Thyroid gland (tissue), 4 donors: Measurements from ENCODE around the gene ERF. TPM values are rescaled to one million over a fixed set of nuclear protein-coding genes. Genes with fewer than 3 reads are reported as not detected.

ENCODE experiments used
- DNase-seq, 2 donors: peaks; one replicate each; pipeline ENCODE4 v3.0.0-alpha.2; 2019
- H3K27ac ChIP-seq, 3 donors: fragments of 200-600 bp; sonication (generic); 1 replicate in 2 of 3; 2 replicates in 1 of 3; pipeline ENCODE4 v1.5.1; 2016 to 2019; ENCODE audit warnings: mild to moderate bottlenecking in 1 of 3, moderate library complexity in 1 of 3
- H3K27me3 ChIP-seq: fragments of 200-600 bp; sonication (generic); one replicate; pipeline ENCODE4 v1.5.1; 2019
- H3K36me3 ChIP-seq, 2 donors: fragments of 200-600 bp; sonication (generic); one replicate each; pipeline ENCODE4 v1.5.1; 2016 to 2019
- H3K4me1 ChIP-seq, 2 donors: fragments of 200-600 bp; sonication (generic); one replicate each; pipeline ENCODE4 v1.5.1; 2017 to 2019
- H3K4me3 ChIP-seq, 3 donors: fragments of 200-600 bp; sonication (generic); replicated peaks in 1 of 3; 1 replicate in 2 of 3; 2 replicates in 1 of 3; pipeline ENCODE4 v1.5.1; 2016; ENCODE audit warnings: mild to moderate bottlenecking in 1 of 3
- H3K9me3 ChIP-seq: fragments of 200-600 bp; sonication (generic); one replicate; pipeline ENCODE4 v1.5.1; 2017
- POLR2A ChIP-seq, 2 donors: fragments of 450-650 bp; IDR thresholded peaks; one replicate each; pipeline ENCODE4 v1.6.1; 2017; ENCODE audit warnings: antibody characterized with exemption in 2 of 2, mild to moderate bottlenecking in 2 of 2, moderate library complexity in 1 of 2
- WGBS, 2 donors: methylation state at CpG; one replicate each; pipeline ENCODE4 v1.1.5; 2017; 5-methylcytosine and 5-hydroxymethylcytosine counted together
- intact Hi-C: fragments of 100-400 bp; cut with DNase I; formaldehyde crosslinking; loops from one replicate; pipeline ENCODE4 v1.15.1; 2023
- total RNA-seq, 4 donors: library from RNA; depleted of rRNA; stranded (reverse); fragments of >200 nt; gene quantifications; one replicate each; pipeline ENCODE4 v1.2.3, GENCODE V29; 2016
- TF ChIP-seq, protein P1 (sequence below), 6 experiments: fragments of 200-600 bp in 3 of 6; fragments of 450-650 bp in 3 of 6; sonication (generic) in 3 of 6; IDR thresholded peaks; one replicate each; pipeline ENCODE4 v1.5.1; 2016 to 2019; ENCODE audit warnings: antibody characterized with exemption in 6 of 6, mild to moderate bottlenecking in 2 of 6, inconsistent platforms in 1 of 6, moderate library complexity in 1 of 6

ERF gene
- total RNA-seq, 4 donors from 2014 or later = 27.5 to 50.2 (median 39.2) TPM

DNA sequence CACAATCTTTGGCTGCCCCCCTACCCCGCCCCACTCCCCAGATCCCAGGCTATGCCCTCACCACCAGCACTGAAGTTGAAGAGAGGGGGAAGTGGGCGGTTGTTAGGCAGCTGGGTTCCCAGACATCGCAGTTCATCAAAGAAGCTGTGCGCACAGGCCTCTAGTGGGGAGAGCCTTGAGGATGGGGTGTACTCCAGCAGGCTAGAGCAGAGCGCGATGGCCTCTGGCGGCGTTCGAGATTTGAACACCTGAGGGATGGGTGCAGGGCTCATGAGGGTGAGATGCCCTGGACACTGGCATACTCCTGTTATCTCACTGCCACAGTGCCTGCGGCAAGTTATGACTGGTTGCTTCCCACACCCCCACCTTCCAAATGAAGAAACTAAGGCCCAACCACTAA lies 22.5 kb downstream of the ERF start:
- no peak for DNase-seq
- Histone ChIP-seq H3K27ac (no peak overlapping the region), H3K4me3 (no peak overlapping the region), H3K4me1 (no peaks in the 10 kb centered on the region), H3K27me3 (no peaks in the 10 kb centered on the region), H3K36me3 (peaks cover 65 to 68% of the 10 kb centered on the region in 2 donors), H3K9me3 (no peaks in the 10 kb centered on the region)
- intact Hi-C loops = no loop called here
- TF ChIP-seq, protein P1, sequence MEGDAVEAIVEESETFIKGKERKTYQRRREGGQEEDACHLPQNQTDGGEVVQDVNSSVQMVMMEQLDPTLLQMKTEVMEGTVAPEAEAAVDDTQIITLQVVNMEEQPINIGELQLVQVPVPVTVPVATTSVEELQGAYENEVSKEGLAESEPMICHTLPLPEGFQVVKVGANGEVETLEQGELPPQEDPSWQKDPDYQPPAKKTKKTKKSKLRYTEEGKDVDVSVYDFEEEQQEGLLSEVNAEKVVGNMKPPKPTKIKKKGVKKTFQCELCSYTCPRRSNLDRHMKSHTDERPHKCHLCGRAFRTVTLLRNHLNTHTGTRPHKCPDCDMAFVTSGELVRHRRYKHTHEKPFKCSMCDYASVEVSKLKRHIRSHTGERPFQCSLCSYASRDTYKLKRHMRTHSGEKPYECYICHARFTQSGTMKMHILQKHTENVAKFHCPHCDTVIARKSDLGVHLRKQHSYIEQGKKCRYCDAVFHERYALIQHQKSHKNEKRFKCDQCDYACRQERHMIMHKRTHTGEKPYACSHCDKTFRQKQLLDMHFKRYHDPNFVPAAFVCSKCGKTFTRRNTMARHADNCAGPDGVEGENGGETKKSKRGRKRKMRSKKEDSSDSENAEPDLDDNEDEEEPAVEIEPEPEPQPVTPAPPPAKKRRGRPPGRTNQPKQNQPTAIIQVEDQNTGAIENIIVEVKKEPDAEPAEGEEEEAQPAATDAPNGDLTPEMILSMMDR (IDR thresholded peaks at IDR 0.05) = no peak
- TF ChIP-seq POLR2A (IDR thresholded peaks at IDR 0.05) = no peak
- 93 to 98% methylated on average over 10 of the region's 10 CpGs for WGBS, 2 donors

DNA sequence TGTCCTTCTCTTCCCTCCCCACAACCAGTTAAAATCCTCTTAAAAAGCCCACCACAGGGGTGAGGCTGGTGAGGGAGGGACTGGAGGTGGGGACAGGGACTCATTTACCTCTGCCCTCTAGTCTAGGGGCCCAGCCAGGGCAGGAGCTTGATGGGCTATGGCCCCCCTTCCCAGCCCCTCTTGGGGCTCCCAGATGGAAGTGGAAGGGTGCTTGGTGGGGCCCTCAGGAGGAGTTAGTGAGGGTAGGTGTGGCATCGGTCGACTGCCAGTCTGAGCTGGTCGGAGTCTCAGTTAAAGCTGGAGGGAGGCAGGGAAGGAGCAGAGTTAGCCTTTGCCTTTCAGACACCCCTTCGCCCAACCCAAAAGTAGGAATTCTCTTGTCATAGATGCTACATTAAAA lies 24.4 kb downstream of the ERF start:
- Histone ChIP-seq H3K27me3 (no peaks in the 10 kb centered on the region), H3K27ac (no peak overlapping the region), H3K4me1 (no peaks in the 10 kb centered on the region), H3K36me3 (peaks cover 69 to 75% of the 10 kb centered on the region in 2 donors), H3K9me3 (no peaks in the 10 kb centered on the region), H3K4me3 (no peak overlapping the region)
- DNase-seq = no peak
- intact Hi-C loops = no loop called here
- 74 to 94% methylated on average over 4 of the region's 4 CpGs for WGBS, 2 donors
- TF ChIP-seq POLR2A (IDR thresholded peaks at IDR 0.05) = no peak
- TF ChIP-seq, protein P1 (IDR thresholded peaks at IDR 0.05) = no peak

DNA sequence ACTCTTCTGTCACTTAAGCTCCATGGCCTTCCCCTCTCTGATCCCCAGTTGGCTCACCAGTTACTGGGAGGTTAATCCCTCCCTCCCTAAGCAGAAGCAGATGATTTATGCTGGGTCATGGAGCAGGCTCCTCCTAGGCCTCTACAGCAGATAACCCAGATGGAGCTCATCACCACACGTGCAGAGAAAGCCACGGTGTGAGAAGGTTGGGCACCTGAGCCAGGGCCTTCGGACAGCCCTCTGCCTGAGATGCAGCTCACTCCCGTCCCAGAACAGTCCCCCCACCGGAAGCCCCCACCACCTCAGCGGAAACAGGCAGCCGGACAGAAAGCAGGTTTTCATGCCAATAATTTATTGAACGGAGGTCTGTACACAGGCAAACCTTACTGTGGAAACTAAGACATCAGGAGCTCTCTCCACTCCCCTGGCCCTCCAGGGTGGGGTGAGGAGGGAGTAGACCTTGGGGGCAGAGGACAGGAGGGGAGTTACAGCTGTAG lies 25.0 kb downstream of the ERF start:
- no peaks in the 10 kb centered on the region for H3K4me1 ChIP-seq
- peaks cover 71 to 75% of the 10 kb centered on the region in 2 donors for H3K36me3 ChIP-seq
- TF ChIP-seq, protein P1 (IDR thresholded peaks at IDR 0.05) = no peak
- TF ChIP-seq POLR2A (IDR thresholded peaks at IDR 0.05) = no peak
- H3K27ac ChIP-seq = no peak overlapping the region
- no peaks in the 10 kb centered on the region for H3K9me3 ChIP-seq
- H3K4me3 ChIP-seq = no peak overlapping the region
- no peaks in the 10 kb centered on the region for H3K27me3 ChIP-seq
- 67 to 83% methylated on average over 8 of the region's 8 CpGs for WGBS, 2 donors
- DNase-seq = no peak
- intact Hi-C loops = no loop called here

DNA sequence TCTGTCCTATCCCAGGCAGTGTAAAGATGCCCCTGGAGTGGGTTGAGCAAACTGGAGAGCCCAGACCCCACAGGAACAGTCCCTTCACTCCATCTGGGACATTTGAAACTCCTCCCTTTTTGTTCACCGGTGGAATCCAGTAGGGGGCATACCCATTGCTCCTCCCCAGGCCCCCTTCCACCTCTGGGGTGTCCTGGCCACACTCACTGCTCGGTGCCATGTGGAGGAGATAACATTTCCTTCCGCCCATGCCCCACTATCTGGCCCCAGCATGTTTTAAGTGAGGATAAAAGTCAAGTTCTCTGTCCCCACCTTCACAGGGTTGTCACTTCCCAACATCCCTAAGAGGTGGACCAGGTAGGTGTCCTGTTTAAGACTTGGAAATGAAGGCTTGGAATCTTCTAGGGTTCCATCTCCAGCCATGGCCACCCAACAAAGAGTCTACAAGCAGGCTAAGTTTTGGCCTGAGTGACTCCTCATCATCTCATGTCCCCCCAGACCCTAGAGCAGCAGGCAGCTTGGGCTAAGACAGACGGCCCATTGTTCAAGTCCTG lies 25.6 kb downstream of the ERF start:
- H3K27ac ChIP-seq = no peak overlapping the region
- WGBS, 2 donors = 71 to 93% methylated on average over 4 of the region's 4 CpGs
- no peak overlapping the region for H3K4me3 ChIP-seq

DNA sequence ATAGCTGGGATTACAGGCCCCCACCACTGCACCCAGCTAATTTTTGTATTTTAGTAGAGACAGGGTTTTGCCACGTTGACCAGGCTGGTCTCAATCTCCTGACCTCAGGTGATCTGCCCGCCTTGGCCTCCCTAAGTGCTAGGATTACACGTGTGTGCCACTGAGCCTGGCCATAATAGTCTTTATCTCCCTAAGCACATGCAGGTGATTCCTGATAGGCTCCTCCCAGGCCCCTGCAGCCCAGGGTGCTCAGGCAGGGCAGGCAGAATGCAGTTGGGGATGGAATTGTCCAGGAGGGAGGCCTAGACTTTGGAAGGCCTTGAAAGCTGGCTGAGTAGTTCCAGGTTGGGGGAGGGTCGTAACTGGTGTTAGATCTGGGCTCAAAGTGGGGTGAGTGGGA lies 26.3 kb downstream of the ERF start:
- Histone ChIP-seq H3K4me1 (no peaks in the 10 kb centered on the region), H3K27me3 (no peaks in the 10 kb centered on the region), H3K4me3 (no peak overlapping the region), H3K36me3 (peaks cover 71 to 73% of the 10 kb centered on the region in 2 donors), H3K9me3 (no peaks in the 10 kb centered on the region), H3K27ac (no peak overlapping the region)
- no peak for TF ChIP-seq POLR2A (IDR thresholded peaks at IDR 0.05)
- TF ChIP-seq, protein P1 (IDR thresholded peaks at IDR 0.05) = no peak
- intact Hi-C loops = no loop called here
- DNase-seq = no peak
- WGBS, 2 donors = 88 to 90% methylated on average over 4 of the region's 4 CpGs

More for the DNA sequence above, 25.6 kb downstream of the ERF start:
- intact Hi-C loops = no loop called here
- no peaks in the 10 kb centered on the region for H3K4me1 ChIP-seq
- no peaks in the 10 kb centered on the region for H3K9me3 ChIP-seq
- H3K27me3 ChIP-seq = no peaks in the 10 kb centered on the region
- peaks cover 75 to 76% of the 10 kb centered on the region in 2 donors for H3K36me3 ChIP-seq
- no peak for DNase-seq
- TF ChIP-seq POLR2A (IDR thresholded peaks at IDR 0.05) = no peak
- TF ChIP-seq, protein P1 (IDR thresholded peaks at IDR 0.05) = no peak
